GM12875 (cell line): ENCODE measurements around the gene TAAR9.

Experiments
- H3K4me3 ChIP-seq: one replicate; pipeline ENCODE4 v1.5.1; 2011; ENCODE audit warnings: low read depth, low read length, control low read depth
- TF ChIP-seq, protein P1 (sequence below): IDR thresholded peaks from 2 replicates; pipeline ENCODE4 v1.5.1; 2011; ENCODE audit warnings: low read depth, mild to moderate bottlenecking, control low read depth, inconsistent platforms, low read length, moderate library complexity, borderline replicate concordance; ENCODE audit not compliant: insufficient read depth

TAAR9 gene

DNA sequence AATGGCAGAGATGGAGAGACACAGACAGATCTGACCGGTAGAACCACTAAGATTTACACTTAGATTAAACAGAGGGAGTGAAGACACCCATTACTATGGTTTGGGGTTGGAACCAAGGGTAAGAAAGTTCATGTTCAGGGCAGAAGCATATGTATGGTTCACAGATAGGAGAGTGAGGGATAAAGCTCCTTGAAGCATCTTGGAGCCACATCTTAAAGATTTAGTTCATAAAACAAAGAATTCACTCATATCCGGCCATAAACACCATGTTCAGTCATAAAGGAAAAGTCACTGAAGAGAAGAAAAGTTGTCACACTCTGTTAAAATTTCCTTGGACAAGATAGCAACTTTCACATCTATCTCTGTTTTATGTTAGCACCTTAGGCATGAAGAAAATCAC is 43.1 kb upstream of the TAAR9 start:
- TF ChIP-seq, protein P1, sequence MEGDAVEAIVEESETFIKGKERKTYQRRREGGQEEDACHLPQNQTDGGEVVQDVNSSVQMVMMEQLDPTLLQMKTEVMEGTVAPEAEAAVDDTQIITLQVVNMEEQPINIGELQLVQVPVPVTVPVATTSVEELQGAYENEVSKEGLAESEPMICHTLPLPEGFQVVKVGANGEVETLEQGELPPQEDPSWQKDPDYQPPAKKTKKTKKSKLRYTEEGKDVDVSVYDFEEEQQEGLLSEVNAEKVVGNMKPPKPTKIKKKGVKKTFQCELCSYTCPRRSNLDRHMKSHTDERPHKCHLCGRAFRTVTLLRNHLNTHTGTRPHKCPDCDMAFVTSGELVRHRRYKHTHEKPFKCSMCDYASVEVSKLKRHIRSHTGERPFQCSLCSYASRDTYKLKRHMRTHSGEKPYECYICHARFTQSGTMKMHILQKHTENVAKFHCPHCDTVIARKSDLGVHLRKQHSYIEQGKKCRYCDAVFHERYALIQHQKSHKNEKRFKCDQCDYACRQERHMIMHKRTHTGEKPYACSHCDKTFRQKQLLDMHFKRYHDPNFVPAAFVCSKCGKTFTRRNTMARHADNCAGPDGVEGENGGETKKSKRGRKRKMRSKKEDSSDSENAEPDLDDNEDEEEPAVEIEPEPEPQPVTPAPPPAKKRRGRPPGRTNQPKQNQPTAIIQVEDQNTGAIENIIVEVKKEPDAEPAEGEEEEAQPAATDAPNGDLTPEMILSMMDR, result no peak
- no peak overlapping the region for H3K4me3 ChIP-seq

DNA sequence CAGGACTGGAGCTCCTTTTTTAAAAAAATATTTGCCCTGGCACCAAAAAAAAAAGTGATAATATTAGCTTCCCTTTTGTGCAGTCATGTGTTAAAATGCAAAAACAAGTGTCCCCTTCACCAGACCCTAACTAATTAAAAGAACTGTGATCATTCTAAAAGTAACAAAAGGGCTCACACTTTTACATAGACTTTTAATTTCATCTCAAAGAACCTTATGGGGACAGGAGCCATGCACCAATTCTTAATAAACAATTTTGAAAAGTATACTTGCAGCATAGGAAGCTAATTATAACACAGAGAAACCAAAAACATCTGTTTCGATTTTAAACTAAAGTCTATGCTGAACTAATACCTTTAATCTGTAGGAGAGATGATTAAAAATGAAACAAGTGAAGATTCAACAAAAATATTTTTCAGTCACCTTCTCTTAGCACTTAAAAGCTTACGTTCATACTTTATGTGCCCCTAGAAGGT is 42.4 kb upstream of the TAAR9 start:
- no peak overlapping the region for H3K4me3 ChIP-seq
- TF ChIP-seq, protein P1, result no peak

DNA sequence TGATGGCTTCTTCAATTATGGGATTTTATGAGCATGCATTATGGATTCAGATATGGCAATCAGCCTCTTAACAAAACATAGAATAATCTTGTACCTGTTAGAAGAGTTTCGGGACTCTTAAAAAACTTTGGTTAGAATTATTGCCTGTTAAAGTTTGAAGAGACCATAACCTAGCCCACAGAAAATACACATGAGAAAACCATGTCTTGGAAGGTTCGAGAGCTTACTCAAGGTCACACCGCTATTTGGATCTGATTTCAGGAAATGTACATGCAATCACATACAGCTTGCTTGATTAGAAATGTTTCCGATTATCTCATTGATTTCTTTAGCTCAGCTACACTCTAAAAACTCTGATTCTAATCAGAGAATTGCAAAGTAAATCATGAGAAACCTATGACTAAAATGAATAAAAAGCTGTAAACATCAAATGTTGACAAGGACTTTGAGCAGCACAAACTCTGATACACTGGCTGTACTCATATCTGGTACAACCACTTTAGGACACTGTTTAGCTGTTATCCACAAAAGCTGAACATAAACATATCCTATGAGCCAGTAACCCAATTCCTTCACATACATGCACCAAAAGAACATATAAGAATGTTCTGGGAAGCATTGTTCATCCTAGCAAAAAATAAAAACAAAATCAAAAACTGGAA is 41.4 kb upstream of the TAAR9 start:
- H3K4me3 ChIP-seq, result no peak overlapping the region
- TF ChIP-seq, protein P1, result no peak

DNA sequence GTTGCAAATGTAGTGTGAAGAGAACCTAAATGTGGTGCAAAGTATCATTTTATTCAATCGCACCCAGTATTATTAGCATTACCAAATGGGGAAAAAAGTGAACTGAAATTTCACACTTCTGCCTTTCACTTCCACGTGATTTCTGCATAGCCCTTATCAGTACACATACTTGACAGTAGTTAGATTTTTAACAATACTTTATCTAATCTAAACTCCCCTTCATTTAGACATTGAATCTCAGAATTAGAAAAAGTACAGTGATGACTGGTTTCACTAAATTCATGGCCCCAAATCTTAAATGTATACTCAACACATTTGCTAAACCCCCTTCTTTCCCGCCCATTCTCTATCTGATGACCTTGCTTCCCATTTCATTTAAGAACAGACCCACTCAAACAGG is 39.4 kb upstream of the TAAR9 start:
- TF ChIP-seq, protein P1, result no peak
- no peak overlapping the region for H3K4me3 ChIP-seq

DNA sequence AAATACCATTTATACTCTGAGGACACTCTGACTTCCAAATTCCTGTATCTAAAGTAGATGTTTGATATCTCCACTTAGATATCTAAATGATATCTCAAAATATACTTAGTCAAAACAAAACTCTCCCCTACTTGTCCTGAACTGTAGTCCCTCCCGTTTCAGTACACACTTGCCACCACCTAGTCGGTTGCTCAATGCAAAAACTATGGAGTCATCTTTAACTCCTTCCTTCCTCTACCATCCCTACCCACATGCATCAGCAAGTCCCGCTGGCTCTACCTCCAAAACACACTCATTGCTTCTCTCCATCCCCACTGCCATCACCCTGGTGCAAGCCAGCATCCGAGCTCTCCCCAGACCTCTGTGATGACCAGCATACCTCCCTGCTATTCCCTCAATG is 38.3 kb upstream of the TAAR9 start:
- TF ChIP-seq, protein P1, result no peak
- no peak overlapping the region for H3K4me3 ChIP-seq

DNA sequence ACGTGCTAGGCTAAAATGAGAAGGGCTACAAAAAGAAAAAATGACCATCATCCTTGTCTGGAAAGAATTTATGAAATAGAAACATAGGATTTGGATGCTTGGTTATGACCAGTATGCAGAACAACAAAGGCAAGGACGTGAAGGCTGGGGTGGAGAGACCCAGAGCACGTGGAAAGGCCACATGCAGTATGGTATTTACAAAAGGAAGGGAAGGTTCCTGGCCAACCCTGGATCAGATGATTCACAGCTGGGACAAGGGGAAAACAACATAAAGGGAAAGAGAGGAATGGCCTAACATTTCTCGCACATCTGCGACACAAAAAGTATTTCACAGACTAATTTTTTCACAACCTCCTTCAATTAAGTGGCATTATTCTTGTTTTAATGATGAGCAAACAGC is 33.3 kb upstream of the TAAR9 start:
- TF ChIP-seq, protein P1, result no peak
- H3K4me3 ChIP-seq, result no peak overlapping the region

DNA sequence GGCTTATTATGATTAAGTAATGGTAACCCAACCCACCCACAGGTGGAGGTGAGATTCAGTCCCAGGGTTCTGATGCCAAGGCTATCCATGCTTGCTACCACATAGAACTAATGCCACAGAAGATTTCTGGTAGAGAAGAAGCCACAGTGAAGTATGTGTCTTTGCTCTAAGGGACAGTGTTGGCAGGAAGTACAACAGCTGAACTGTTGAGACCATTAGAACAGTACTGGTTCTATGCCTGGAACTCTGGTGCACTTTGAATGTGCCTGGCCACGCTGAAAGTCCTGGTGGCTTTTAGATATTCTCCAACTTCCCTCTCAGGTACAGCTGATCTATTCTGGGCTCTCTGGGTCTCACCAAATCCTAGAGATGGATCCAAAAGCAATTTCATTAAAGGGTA is 32.9 kb upstream of the TAAR9 start:
- no peak overlapping the region for H3K4me3 ChIP-seq
- TF ChIP-seq, protein P1, result no peak
